Measurements from ENCODE around the gene PLD4.

DNA sequence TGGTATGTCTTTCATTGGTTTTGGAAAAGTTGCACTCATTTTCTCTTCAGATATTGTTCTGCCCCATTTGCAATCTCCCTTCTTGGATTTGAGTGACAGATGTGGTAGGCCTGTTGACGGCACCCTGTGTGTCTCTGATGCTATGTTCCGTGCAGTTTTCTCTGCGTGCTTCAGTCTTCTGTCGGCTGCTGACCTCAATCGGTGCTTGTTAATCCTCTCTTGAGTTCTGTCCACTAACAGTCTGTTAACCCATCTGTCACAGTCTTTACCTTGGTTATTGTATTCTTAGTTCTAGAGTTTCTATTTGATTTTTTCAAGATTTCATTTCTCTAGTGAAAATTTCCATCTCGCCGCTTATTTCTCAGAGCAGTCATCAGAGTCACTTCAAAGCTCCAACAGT, 20.7 kb upstream of the PLD4 start:
- TF ChIP-seq, protein P1, sequence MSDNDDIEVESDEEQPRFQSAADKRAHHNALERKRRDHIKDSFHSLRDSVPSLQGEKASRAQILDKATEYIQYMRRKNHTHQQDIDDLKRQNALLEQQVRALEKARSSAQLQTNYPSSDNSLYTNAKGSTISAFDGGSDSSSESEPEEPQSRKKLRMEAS (IDR thresholded peaks at IDR 0.05), result no peak
- TF ChIP-seq, protein P2, sequence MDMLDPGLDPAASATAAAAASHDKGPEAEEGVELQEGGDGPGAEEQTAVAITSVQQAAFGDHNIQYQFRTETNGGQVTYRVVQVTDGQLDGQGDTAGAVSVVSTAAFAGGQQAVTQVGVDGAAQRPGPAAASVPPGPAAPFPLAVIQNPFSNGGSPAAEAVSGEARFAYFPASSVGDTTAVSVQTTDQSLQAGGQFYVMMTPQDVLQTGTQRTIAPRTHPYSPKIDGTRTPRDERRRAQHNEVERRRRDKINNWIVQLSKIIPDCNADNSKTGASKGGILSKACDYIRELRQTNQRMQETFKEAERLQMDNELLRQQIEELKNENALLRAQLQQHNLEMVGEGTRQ (IDR thresholded peaks at IDR 0.05; ENCODE audit: low read length), result no peak
- TF ChIP-seq POLR2AphosphoS5 (IDR thresholded peaks at IDR 0.05; ENCODE audit: low read depth, low read length), result no peak
- TF ChIP-seq, protein P3, sequence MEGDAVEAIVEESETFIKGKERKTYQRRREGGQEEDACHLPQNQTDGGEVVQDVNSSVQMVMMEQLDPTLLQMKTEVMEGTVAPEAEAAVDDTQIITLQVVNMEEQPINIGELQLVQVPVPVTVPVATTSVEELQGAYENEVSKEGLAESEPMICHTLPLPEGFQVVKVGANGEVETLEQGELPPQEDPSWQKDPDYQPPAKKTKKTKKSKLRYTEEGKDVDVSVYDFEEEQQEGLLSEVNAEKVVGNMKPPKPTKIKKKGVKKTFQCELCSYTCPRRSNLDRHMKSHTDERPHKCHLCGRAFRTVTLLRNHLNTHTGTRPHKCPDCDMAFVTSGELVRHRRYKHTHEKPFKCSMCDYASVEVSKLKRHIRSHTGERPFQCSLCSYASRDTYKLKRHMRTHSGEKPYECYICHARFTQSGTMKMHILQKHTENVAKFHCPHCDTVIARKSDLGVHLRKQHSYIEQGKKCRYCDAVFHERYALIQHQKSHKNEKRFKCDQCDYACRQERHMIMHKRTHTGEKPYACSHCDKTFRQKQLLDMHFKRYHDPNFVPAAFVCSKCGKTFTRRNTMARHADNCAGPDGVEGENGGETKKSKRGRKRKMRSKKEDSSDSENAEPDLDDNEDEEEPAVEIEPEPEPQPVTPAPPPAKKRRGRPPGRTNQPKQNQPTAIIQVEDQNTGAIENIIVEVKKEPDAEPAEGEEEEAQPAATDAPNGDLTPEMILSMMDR (IDR thresholded peaks at IDR 0.05; ENCODE audit: control extremely low read depth in 1 of 3, insufficient read depth in 1 of 3, low read depth in 1 of 3, low read length in 3 of 3), result no peak

Data from H1 (cell line).